Stimulated activated CD4-positive, alpha-beta T cell treated with anti-CD3 and anti-CD28 coated beads, Interleukin-1b, Interleukin-23, amount 100 ng/mL, for 1 hour (primary cell): ENCODE measurements around the gene PRR23E.

ENCODE experiments used
- DNase-seq, 2 donors: peaks; one replicate each; pipeline ENCODE4 v3.0.0-alpha.2; 2020; ENCODE audit warnings: low read depth in 2 of 2

Gene PRR23E

GRCh38 chr3:127185268-127185667 is 7.7 kb upstream of the PRR23E start:
- no peak for DNase-seq

- DNase-seq = no peak
Observed at GRCh38 chr3:127185962-127186674, 6.8 kb upstream of the PRR23E start.

GRCh38 chr3:127187316-127187715 is 5.6 kb upstream of the PRR23E start:
- DNase-seq = no peak

GRCh38 chr3:127193341-127193740 is 410 bp downstream of the PRR23E start:
- DNase-seq = no peak

DNA sequence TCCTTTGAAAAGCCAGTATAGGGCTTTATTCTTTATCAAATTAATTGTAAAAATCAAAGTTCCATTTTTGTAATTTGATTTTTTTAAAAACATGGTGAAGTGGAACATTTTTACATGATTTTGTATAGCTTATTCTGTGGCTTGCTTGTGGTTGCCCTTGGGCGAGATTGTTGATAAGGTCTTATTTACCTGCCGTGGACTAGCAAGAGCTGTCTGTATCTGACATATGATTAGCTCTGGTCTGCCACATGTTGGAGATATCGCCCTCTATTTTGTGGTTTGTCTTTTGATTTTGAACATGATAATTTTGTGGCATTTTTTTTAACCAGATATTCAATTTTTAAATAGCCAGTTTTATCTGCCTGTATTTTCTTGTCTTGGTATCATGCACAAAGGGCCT is 844 bp downstream of the PRR23E start:
- DNase-seq = no peak

DNA sequence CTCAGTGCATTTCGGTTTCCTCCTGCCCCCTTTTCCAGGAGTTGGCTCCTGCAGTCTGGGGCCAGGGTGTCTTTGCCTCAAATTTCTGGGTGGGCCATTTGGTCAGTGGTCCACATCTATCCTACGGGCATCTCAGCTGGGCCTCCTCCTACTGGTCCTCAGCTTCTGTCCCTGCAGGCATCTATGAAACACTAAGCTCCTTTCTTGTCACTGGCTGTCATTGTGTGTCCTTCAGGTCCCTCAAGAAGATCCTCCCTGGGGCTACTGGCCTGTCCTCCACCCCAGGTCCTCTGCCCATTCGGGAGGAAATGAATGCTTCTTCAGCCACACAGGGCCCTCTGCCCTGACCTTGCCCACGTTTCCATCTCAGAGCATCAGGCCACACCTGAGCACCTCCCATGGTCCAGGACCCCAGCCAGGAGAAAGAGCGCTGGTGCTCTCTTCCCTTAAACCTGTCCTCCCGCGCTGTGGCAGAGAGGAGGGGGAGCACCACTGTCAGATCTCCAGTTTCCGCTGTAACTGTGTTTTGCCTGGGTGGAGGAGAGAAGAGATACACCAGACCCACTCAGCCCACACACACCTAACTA is 1.8 kb downstream of the PRR23E start:
- DNase-seq = no peak

- DNase-seq = no peak
Observed at GRCh38 chr3:127195417-127195816, 2.5 kb downstream of the PRR23E start.

GRCh38 chr3:127196002-127196401 is 3.1 kb downstream of the PRR23E start:
- DNase-seq = no peak

- no peak for DNase-seq
Observed at GRCh38 chr3:127196466-127197299, 3.8 kb downstream of the PRR23E start.

DNA sequence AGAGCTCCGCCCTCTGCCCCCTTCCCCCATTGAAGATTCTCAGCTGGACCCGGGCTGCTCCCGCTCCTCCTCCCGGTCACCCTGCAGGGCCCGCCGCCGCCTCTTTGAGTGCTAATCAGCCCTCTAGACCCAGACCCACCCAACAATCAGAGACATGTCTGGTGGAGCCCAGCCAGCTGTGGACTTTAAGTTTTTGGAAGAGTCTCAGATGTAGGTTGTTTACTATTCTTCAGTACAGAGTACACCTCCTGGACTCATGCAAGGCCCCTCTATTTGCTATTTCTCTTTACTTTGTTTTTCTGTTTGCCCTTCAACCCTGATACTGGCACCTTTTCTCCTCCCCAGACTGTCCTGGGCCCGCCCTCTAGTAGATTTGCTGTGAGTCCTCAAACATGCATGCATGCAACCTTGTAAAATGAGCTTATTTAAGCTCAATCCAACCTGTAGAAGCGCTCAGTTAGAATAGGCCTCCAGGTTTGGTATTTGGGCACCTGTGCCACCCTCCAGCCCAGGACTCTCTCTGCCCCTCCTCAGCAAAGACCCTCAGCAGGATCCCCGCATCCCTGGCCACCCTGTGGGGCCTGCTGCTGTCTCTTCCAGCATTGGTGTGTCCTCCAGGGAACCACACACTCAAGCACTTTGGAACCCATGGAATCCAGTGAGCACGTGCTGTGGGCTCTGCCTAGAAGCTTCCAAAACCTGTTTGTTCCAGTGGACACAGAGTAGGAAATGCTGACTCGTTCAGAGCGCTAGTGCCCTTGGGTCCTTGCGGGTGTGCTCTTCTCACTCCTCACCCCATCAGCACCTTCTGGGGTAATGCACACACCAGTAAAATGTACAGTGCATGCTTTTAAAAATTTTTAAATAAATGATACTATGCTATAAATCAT is 4.6 kb downstream of the PRR23E start:
- no peak for DNase-seq

DNA sequence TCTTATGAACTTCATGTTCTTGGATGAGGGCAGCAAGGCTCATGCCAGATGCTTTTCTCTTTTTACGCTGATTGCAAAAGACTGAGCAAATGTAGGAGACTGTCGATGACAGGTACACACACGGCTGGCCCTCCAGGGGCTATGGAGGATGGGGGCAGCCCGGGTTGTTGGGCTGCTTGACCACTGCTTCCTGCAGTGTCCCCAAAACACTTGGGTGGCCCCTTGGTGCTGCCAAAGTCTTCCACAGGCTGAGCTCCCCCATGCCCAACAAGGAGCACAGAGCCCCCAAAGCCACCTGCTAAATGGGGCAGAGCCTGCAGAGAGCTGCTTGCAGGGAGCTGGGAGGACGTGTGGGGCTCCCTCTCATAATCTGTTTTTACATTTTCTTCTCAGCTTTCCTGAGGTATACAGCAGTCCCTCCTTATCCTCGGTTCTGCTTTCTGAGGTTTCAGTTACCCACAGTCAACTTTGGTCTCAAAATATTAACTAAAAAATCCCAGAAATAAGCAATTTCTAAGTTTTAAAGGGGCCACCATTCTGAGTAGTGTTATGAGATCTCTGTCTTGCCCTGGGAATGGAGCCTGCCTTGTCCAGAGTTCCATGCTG is 7.3 kb downstream of the PRR23E start:
- DNase-seq = no peak

- no peak for DNase-seq
Observed at GRCh38 chr3:127203024-127203423, 10.1 kb downstream of the PRR23E start.

GRCh38 chr3:127204841-127205582 is 12.1 kb downstream of the PRR23E start:
- no peak for DNase-seq

GRCh38 chr3:127206154-127206553 is 13.2 kb downstream of the PRR23E start:
- DNase-seq = no peak

- no peak for DNase-seq
Observed at GRCh38 chr3:127206611-127207516, 13.9 kb downstream of the PRR23E start.

GRCh38 chr3:127207727-127208482 is 15.0 kb downstream of the PRR23E start:
- DNase-seq = no peak

DNA sequence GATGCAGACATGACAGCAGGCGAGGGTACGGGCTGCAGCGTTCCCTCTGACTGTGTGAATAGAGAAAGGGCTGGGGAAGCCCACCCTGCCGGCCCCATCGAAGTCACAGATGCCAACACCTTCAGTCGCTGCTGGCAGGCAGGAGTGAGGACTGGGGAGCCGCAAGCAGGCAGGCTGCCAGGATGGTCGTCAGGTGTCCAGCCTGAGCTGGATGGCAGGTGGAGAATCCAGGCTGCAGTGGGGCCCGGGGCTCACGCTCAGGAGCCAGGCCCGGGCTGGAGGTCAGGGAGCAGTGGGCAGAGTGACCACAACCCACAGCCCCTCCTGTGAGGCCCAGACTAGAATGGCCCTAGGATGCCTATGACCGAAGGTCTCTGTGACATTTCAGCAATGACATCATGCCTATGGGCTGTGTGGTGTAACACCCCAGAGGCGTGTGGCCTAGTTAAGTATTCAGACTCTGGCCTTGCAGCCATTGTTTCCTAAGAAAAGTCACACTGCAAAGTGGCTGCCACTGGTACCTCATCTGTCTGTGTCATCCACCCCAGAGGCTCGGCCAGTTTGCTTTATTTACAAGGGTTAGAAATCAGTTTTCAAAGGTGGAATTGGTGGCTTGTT is 15.7 kb downstream of the PRR23E start:
- DNase-seq = no peak

DNA sequence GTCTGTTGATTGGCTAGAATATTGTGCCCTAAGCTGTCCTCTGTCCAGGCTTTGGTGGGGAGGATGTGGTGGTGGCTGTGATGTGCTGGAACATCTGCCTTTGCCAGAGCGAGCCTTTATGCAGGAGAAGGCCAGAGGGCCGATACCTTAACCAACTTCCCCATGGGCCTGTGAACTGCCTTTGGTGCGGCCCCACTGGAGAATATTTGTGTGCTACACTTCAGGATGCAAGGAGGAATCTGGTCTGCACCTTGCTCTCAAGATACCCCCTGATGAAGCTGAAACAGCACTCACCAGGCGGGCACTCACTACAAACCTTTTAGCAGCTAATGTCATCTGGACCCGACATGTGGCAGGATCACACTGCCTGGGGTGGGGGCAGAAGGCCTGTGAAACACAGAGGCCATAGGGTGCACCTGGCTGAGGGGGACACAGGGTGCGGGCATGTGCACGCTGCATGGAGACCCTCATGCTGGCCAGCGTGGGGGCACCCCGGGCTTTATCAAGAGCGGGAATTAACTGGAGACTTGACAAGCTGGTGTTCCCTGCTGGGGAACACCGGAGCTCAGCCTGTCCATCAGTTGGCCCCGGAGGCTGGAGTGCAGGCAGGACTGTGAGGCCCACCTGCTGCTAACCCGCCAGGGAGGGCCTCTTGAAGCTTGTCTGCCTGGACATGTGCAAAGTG is 16.4 kb downstream of the PRR23E start:
- DNase-seq = no peak
